Nephron (organoid): Measurements from ENCODE around the gene EFNB2.

Experiments used
- H3K27ac Mint-ChIP-seq, 3 experiments: 2 replicates each; pipeline ENCODE4 v1.8.0; 2020; ENCODE audit warnings: mixed read lengths in 3 of 3, mild to moderate bottlenecking in 2 of 3, moderate library complexity in 1 of 3
- H3K27me3 Mint-ChIP-seq: 2 replicates; pipeline ENCODE4 v1.8.0; 2021; ENCODE audit warnings: low read depth, mild to moderate bottlenecking, moderate library complexity, mixed read lengths
- H3K36me3 Mint-ChIP-seq: 2 replicates; pipeline ENCODE4 v1.8.0; 2020; ENCODE audit warnings: low read depth, mixed read lengths
- H3K4me1 Mint-ChIP-seq: 2 replicates; pipeline ENCODE4 v1.8.0; 2020; ENCODE audit warnings: mixed read lengths
- H3K4me3 Mint-ChIP-seq, 3 experiments: 2 replicates each; pipeline ENCODE4 v1.8.0; 2020; ENCODE audit warnings: mild to moderate bottlenecking in 3 of 3, mixed read lengths in 3 of 3, moderate library complexity in 2 of 3
- H3K9me3 Mint-ChIP-seq: 2 replicates; pipeline ENCODE4 v1.8.0; 2020; ENCODE audit warnings: mixed read lengths
- TF ChIP-seq, protein P1 (sequence below), 3 experiments: fragments of 200-600 bp; sonication (generic); IDR thresholded peaks; one replicate each; pipeline ENCODE4 v1.5.0; 2021; ENCODE audit warnings: antibody characterized with exemption in 3 of 3; ENCODE audit not compliant: unreplicated experiment in 3 of 3

The EFNB2 gene

GRCh38 chr13:106445996-106446395 is 89.5 kb downstream of the EFNB2 start:
- no peaks in the 10 kb centered on the region for H3K4me1 Mint-ChIP-seq
- peaks cover 9% of the 10 kb centered on the region for H3K27me3 Mint-ChIP-seq
- TF ChIP-seq, protein P1, sequence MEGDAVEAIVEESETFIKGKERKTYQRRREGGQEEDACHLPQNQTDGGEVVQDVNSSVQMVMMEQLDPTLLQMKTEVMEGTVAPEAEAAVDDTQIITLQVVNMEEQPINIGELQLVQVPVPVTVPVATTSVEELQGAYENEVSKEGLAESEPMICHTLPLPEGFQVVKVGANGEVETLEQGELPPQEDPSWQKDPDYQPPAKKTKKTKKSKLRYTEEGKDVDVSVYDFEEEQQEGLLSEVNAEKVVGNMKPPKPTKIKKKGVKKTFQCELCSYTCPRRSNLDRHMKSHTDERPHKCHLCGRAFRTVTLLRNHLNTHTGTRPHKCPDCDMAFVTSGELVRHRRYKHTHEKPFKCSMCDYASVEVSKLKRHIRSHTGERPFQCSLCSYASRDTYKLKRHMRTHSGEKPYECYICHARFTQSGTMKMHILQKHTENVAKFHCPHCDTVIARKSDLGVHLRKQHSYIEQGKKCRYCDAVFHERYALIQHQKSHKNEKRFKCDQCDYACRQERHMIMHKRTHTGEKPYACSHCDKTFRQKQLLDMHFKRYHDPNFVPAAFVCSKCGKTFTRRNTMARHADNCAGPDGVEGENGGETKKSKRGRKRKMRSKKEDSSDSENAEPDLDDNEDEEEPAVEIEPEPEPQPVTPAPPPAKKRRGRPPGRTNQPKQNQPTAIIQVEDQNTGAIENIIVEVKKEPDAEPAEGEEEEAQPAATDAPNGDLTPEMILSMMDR (IDR thresholded peaks at IDR 0.05; ENCODE audit: unreplicated experiment in 3 of 3) = no peak

DNA sequence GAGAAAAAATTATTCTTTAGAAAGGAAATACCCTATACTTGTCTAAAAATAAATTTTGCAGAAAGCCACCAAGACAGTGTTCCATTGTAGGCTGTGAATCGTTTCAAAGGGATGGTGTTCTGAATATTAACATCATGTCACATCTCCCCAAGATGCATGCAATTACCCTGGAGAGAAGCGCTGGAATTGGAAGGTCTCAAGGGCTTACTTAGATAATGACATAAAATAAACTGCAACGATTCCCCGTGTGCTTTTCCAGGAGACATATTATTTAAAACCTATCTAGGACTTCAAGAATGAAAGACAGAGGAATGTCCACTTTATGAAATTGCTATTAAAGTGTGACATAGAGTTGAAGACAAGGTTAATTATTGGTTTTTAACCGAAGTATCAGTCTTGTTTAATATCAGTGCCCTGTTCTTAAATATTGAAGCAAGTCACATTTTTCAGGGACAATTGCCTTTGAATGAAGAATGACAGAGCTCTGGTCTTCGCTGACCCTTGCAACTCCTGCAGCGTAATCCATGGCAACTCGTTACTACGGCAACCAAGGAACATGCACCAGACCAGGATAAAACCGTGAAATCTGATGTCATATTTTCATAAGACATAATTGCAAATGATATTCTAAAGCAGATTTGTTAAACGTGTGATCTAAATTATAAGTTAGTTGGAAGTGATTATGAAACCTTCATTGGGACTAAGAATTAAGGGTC is 91.7 kb downstream of the EFNB2 start:
- Mint-ChIP-seq H3K4me1 (peaks cover 3% of the 10 kb centered on the region), H3K27ac (no peak overlapping the region), H3K27me3 (peaks cover 9% of the 10 kb centered on the region), H3K9me3 (no peaks in the 10 kb centered on the region), H3K4me3 (no peak overlapping the region), H3K36me3 (no peaks in the 10 kb centered on the region)
- TF ChIP-seq, protein P1 (IDR thresholded peaks at IDR 0.05; ENCODE audit: unreplicated experiment in 3 of 3) = no peak

More at GRCh38 chr13:106445996-106446395, 89.5 kb downstream of the EFNB2 start:
- Mint-ChIP-seq H3K27ac (no peak overlapping the region), H3K4me3 (no peak overlapping the region), H3K36me3 (no peaks in the 10 kb centered on the region), H3K9me3 (no peaks in the 10 kb centered on the region)

- TF ChIP-seq, protein P1 (IDR thresholded peaks at IDR 0.05; ENCODE audit: unreplicated experiment in 3 of 3) = no peak
- H3K9me3 Mint-ChIP-seq = no peaks in the 10 kb centered on the region
- H3K27me3 Mint-ChIP-seq = peaks cover 11% of the 10 kb centered on the region
- H3K4me1 Mint-ChIP-seq = peaks cover 3% of the 10 kb centered on the region
- H3K27ac Mint-ChIP-seq = no peak overlapping the region
- no peaks in the 10 kb centered on the region for H3K36me3 Mint-ChIP-seq
- no peak overlapping the region for H3K4me3 Mint-ChIP-seq
These were observed 94.6 kb downstream of the EFNB2 start for GRCh38 chr13:106440866-106441265.
